Fibroblast of lung (primary cell): Measurements from ENCODE around the gene MCEMP1. TPM values are rescaled to one million over a fixed set of nuclear protein-coding genes. Genes with fewer than 3 reads are reported as not detected.

Experiments used
- DNase-seq, 2 donors: peaks; one replicate each; pipeline versions ENCODE4 v3.0.0 to v3.0.0-alpha.2; 2010; ENCODE audit warnings: low read depth in 2 of 2
- H2AFZ ChIP-seq: 2 replicates; pipeline ENCODE4 v1.5.1; 2012; ENCODE audit warnings: low read length, control low read depth, inconsistent platforms
- H3K27ac ChIP-seq: 2 replicates; pipeline ENCODE4 v1.5.1; 2011; ENCODE audit warnings: low read length, control low read depth; ENCODE audit not compliant: insufficient read depth
- H3K27me3 ChIP-seq: 2 replicates; pipeline ENCODE4 v1.5.1; 2011; ENCODE audit warnings: mild to moderate bottlenecking, low read length; ENCODE audit not compliant: control insufficient read depth, insufficient read depth
- H3K36me3 ChIP-seq: 2 replicates; pipeline ENCODE4 v1.5.1; 2011; ENCODE audit warnings: low read length; ENCODE audit not compliant: control insufficient read depth, insufficient read depth
- H3K4me1 ChIP-seq: 2 replicates; pipeline ENCODE4 v1.5.1; 2011; ENCODE audit warnings: low read length; ENCODE audit not compliant: control insufficient read depth, insufficient read depth; ENCODE audit errors: extremely low read depth
- H3K4me2 ChIP-seq: 2 replicates; pipeline ENCODE4 v1.5.1; 2011; ENCODE audit warnings: low read length, control low read depth; ENCODE audit not compliant: insufficient read depth; ENCODE audit errors: extremely low read depth
- H3K4me3 ChIP-seq, 4 experiments: fragments of 200-600 bp in 1 of 4; sonication (generic) in 1 of 4; replicated peaks in 1 of 4; 2 replicates each; pipeline ENCODE4 v1.5.1; 2011 to 2016; ENCODE audit warnings: low read length in 4 of 4, low read depth in 3 of 4, mild to moderate bottlenecking in 3 of 4, control low read depth in 2 of 4, inconsistent platforms in 1 of 4, mixed read lengths in 1 of 4; ENCODE audit not compliant: insufficient read depth in 1 of 4; ENCODE audit errors: control extremely low read depth in 1 of 4
- H3K79me2 ChIP-seq: 2 replicates; pipeline ENCODE4 v1.5.1; 2012; ENCODE audit warnings: mild to moderate bottlenecking, low read length, inconsistent platforms; ENCODE audit not compliant: control insufficient read depth, insufficient read depth
- H3K9ac ChIP-seq: 2 replicates; pipeline ENCODE4 v1.5.1; 2011; ENCODE audit warnings: mild to moderate bottlenecking, low read length, control low read depth; ENCODE audit not compliant: insufficient read depth
- H3K9me3 ChIP-seq: 2 replicates; pipeline ENCODE4 v1.5.1; 2012; ENCODE audit warnings: low read depth, low read length; ENCODE audit not compliant: control insufficient read depth, insufficient read depth
- H4K20me1 ChIP-seq: 2 replicates; pipeline ENCODE4 v1.5.1; 2011; ENCODE audit warnings: low read length; ENCODE audit not compliant: control insufficient read depth, insufficient read depth; ENCODE audit errors: extremely low read depth
- CTCF ChIP-seq, 2 donors: IDR thresholded peaks in 1 of 2; conservative IDR thresholded peaks in 1 of 2; 1 replicate in 1 of 2; 2 replicates in 1 of 2; pipeline ENCODE4 v1.5.1; 2011 to 2012; ENCODE audit warnings: low read length in 2 of 2, control low read depth in 1 of 2, inconsistent platforms in 1 of 2, low read depth in 1 of 2, mild to moderate bottlenecking in 1 of 2
- EZH2 ChIP-seq: IDR thresholded peaks from 2 replicates; pipeline ENCODE4 v1.5.1; 2012; ENCODE audit warnings: low read length, control low read depth, mild to moderate bottlenecking; ENCODE audit errors: missing control alignments
- polyA plus RNA-seq, 2 donors: library from polyadenylated mRNA; depleted of rRNA in 1 of 2; stranded (reverse) in 1 of 2; unstranded in 1 of 2; fragments of >200 nt; gene quantifications; 2 replicates each; pipeline ENCODE4 v1.2.1, GENCODE V29; 2011 to 2012; ENCODE audit warnings: missing spikeins in 1 of 2
- total RNA-seq: library from RNA; depleted of rRNA; stranded (reverse); fragments of >200 nt; gene quantifications from 2 replicates; pipeline ENCODE4 v1.2.1, GENCODE V29; 2014

MCEMP1 gene
- total and polyA plus RNA-seq, 2 donors (not counting 1 experiment from before 2014, with no cell fraction given) = not detected

- Histone ChIP-seq H4K20me1 (no peaks in the 10 kb centered on the region), H3K4me3 (peak within 1 kb of the TSS in 1 of 4 experiments; percentile 27), H3K9ac (no peak within 1 kb of the TSS), H3K27ac (no peak within 1 kb of the TSS), H3K27me3 (peaks cover 8% of the 10 kb centered on the region), H3K4me2 (no peak within 1 kb of the TSS), H3K4me1 (no peaks in the 10 kb centered on the region), H3K79me2 (no peaks in the 10 kb centered on the region), H3K9me3 (no peaks in the 10 kb centered on the region), H3K36me3 (no peaks in the 10 kb centered on the region), H2AFZ (no peak within 1 kb of the TSS)
- no peak for TF ChIP-seq CTCF (conservative IDR thresholded peaks at IDR 0.05 in 1 of 2, IDR thresholded peaks at IDR 0.05 in 1 of 2; ENCODE audit: low read depth in 1 of 2, low read length in 2 of 2)
- peak; percentile 52 for TF ChIP-seq EZH2
- no peak for DNase-seq
These were observed 40.1 kb upstream of the MCEMP1 start, which contains the start of gene STXBP2 for GRCh38 chr19:7636691-7637373. Gene STXBP2 (plus strand): TSS chr19:7637110. CDS start chr19:7637150, 40 bp downstream.

DNA sequence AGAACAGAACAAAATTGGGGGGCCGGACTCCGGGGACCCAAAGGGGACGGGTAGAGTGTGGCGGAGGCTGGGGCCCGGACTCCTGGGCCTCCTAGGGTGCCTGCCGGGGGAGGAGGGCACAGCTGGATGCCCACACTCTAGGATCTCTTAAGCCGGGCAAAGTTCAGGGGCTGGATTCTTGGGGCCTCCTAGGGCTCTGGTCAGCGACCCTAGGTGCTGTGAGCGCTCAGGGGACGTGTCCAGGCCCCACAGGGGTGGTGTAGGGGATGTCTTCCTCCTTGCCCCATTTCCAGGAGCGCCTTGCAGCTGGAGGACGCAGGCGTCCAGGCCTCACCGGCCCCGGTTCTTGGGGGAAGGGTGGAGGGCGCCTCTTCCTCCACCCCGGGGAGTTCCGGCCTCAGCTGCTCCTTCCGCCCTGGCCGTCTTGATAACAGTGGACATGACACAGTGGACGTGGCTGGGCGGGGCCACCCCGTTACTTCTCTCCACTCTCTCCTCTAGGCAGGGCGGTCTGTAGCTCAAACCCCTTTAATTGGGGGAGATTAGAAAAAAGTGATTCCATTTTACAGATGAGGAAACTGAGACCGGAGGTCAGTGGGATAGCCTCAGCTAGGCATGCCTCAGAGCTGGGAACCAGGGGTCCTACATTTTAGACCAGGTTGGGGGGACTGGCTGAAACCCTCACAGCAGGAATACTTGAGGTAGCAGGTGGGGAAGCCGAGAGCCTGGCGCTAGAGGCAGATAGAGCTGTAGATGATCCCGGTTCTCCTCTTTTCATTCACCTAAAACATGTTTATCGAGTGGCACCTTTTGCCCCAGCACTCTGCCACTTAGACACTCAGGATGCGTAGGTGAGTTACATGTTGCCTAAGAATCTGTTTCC lies 39.3 kb upstream of the MCEMP1 start:
- Histone ChIP-seq H3K4me3 (peak overlapping the region in 1 of 4 experiments; percentile 21), H3K27me3 (peaks cover 8% of the 10 kb centered on the region), H3K36me3 (no peaks in the 10 kb centered on the region), H3K79me2 (no peaks in the 10 kb centered on the region), H2AFZ (no peak overlapping the region), H3K4me2 (no peak overlapping the region), H3K9me3 (no peaks in the 10 kb centered on the region), H3K27ac (no peak overlapping the region), H3K4me1 (no peaks in the 10 kb centered on the region), H3K9ac (no peak overlapping the region), H4K20me1 (no peaks in the 10 kb centered on the region)
- DNase-seq = no peak
- no peak for TF ChIP-seq CTCF (conservative IDR thresholded peaks at IDR 0.05 in 1 of 2, IDR thresholded peaks at IDR 0.05 in 1 of 2; ENCODE audit: low read depth in 1 of 2, low read length in 2 of 2)
- no peak for TF ChIP-seq EZH2

DNA sequence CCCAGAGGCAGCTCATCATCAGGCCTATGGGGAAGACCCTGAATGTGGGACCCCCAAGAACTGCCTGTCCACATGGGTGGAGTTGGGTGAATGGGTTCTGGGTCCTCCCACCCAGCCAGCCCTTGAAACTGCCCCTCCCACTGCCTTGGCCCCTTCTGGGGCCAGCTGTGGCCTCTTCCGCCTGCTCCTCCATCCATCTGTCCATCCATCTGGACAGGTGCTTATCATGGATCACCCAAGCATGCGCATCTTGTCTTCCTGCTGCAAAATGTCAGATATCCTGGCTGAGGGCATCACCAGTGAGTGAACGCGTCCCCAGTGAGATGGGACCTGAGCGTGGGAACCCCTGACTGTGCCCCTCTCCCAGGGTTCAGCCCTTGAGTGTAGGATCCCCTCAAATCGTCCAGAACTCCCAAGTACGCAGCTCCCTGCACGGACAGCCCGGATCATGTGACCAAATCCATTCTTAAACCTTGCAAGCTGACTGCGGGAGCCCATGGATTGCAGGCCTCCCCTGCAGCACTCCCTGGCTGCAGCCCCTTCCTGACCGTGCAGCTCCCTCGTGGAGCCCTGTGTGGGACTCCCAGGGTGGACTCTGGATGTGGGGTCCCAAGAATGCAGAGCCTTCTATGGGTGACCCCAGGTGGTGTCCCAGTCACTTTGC lies 38.0 kb upstream of the MCEMP1 start:
- Histone ChIP-seq H4K20me1 (no peaks in the 10 kb centered on the region), H3K4me3 (no peak overlapping the region), H3K4me2 (no peak overlapping the region), H3K4me1 (no peaks in the 10 kb centered on the region), H3K27ac (no peak overlapping the region), H3K9ac (no peak overlapping the region), H3K9me3 (no peaks in the 10 kb centered on the region), H3K27me3 (peaks cover 8% of the 10 kb centered on the region), H3K36me3 (no peaks in the 10 kb centered on the region), H3K79me2 (no peaks in the 10 kb centered on the region), H2AFZ (no peak overlapping the region)
- no peak for DNase-seq
- TF ChIP-seq CTCF (conservative IDR thresholded peaks at IDR 0.05 in 1 of 2, IDR thresholded peaks at IDR 0.05 in 1 of 2; ENCODE audit: low read depth in 1 of 2, low read length in 2 of 2) (no peak), EZH2 (no peak)
